ENCODE results near the gene GPR119.
A peak's percentile ranks its signal among the peaks of the same experiment; 100 is the strongest.
"Not testable (repeated sequence)": the region's sequence is repeated elsewhere in the genome, so short reads cannot be mapped to it uniquely, and the experiment has no call there.

The GPR119 gene

DNA sequence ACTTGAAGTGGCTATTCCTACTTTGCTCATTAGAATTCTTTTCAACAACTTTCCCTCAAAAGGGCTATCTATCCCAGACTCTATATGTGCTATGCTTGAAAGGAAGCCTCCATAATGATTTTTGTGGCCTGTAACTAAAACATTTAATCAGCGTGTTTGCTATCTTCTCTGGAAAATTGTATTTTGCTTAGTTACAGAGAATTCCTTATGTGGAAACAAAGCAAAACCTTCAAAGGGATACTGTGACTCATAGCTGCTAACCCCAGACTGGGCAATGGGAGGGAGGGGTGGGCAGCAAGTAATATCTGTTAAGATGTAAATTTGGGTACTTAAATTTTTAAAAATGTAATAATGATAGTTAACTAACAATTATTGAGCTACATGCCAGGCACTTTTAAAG is 42.1 kb downstream of the GPR119 start:
- DNase-seq (ENCODE audit: low spot score): no peak
- TF ChIP-seq, protein P1, sequence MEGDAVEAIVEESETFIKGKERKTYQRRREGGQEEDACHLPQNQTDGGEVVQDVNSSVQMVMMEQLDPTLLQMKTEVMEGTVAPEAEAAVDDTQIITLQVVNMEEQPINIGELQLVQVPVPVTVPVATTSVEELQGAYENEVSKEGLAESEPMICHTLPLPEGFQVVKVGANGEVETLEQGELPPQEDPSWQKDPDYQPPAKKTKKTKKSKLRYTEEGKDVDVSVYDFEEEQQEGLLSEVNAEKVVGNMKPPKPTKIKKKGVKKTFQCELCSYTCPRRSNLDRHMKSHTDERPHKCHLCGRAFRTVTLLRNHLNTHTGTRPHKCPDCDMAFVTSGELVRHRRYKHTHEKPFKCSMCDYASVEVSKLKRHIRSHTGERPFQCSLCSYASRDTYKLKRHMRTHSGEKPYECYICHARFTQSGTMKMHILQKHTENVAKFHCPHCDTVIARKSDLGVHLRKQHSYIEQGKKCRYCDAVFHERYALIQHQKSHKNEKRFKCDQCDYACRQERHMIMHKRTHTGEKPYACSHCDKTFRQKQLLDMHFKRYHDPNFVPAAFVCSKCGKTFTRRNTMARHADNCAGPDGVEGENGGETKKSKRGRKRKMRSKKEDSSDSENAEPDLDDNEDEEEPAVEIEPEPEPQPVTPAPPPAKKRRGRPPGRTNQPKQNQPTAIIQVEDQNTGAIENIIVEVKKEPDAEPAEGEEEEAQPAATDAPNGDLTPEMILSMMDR (IDR thresholded peaks at IDR 0.05; ENCODE audit: borderline replicate concordance, control extremely low read depth, extremely low read depth, insufficient read depth, missing control alignments): no peak
- in situ Hi-C loops (cut with MboI; ENCODE audit: low sequenced_read_pairs, unreplicated experiment): loop anchor here (25.0 kb wide), 1 partner anchor 569 kb away; the partner anchor contains the start of gene ENOX2

DNA sequence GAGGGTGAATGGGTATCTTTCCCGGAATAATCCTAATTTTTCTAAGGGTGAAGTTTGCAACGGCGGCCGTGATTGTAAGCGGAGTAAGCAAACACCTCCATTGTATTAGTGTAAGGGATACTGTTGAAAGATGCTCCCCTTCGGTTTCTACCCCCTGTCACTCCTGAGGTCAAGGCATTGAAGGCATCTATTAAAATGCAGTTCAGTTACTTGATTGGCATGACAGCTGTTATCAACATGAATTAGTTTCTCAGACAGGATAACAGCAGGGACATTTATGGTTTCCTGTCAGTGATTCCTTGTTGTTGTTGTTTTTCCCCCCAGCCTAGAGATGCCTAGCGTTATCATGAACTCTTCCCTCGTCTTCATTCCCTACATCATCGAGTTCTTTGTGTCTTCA is 45.2 kb downstream of the GPR119 start:
- in situ Hi-C loops (cut with MboI; ENCODE audit: low sequenced_read_pairs, unreplicated experiment): loop anchor here (25.0 kb wide), 1 partner anchor 572 kb away; the partner anchor contains the start of gene ENOX2
- TF ChIP-seq, protein P1 (IDR thresholded peaks at IDR 0.05; ENCODE audit: borderline replicate concordance, control extremely low read depth, extremely low read depth, insufficient read depth, missing control alignments): no peak
- no peak for DNase-seq (ENCODE audit: low spot score)

GRCh38 chrX:130339408-130340222 is 45.9 kb downstream of the GPR119 start, which contains the start of gene SLC25A14:
TSS of gene SLC25A14 (plus strand) at chrX:130339919. CDS start at chrX:130340279, 360 bp downstream.
- in situ Hi-C loops (cut with MboI; ENCODE audit: low sequenced_read_pairs, unreplicated experiment): loop anchor here (25.0 kb wide), 1 partner anchor 573 kb away; the partner anchor contains the start of gene ENOX2
- DNase-seq (ENCODE audit: low spot score): peak; percentile 76

DNA sequence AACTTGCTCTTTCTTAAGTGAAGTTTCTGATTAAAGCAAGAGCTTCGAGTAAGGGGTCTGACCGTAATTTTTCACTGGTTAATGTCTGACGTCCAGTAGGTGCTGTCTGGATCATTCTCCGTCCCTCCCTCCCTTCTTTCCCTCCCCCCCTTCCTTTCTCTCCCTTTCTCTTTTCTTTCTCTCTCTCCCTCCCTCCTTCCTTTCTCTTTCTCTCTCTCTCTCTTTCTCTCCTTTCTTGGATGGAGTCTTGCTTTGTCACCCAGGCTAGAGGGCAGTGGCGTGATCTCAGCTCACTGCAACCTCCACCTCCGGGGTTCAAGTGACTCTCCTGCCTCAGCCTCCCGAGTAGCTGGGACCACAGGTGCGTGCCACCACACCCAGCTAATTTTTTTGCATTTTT is 46.6 kb downstream of the GPR119 start:
- in situ Hi-C loops (cut with MboI; ENCODE audit: low sequenced_read_pairs, unreplicated experiment): loop anchor here (25.0 kb wide), 1 partner anchor 573 kb away; the partner anchor contains the start of gene ENOX2

More at GRCh38 chrX:130339408-130340222, 45.9 kb downstream of the GPR119 start, which contains the start of gene SLC25A14:
- TF ChIP-seq, protein P1 (IDR thresholded peaks at IDR 0.05; ENCODE audit: borderline replicate concordance, control extremely low read depth, extremely low read depth, insufficient read depth, missing control alignments): no peak

GRCh38 chrX:130336531-130336930 is 48.9 kb downstream of the GPR119 start:
- TF ChIP-seq, protein P1 (IDR thresholded peaks at IDR 0.05; ENCODE audit: borderline replicate concordance, control extremely low read depth, extremely low read depth, insufficient read depth, missing control alignments): no peak
- in situ Hi-C loops (cut with MboI; ENCODE audit: low sequenced_read_pairs, unreplicated experiment): loop anchor here (25.0 kb wide), 1 partner anchor 576 kb away; the partner anchor contains the start of gene ENOX2
- DNase-seq (ENCODE audit: low spot score): no peak

More for the DNA sequence above, 46.6 kb downstream of the GPR119 start:
- DNase-seq (ENCODE audit: low spot score): not testable (repeated sequence)
